ENCODE data around the gene TICRR. TPM values are rescaled to one million over a fixed set of nuclear protein-coding genes. Genes with fewer than 3 reads are reported as not detected.

Gene TICRR
- polyA plus RNA-seq, 2 of the 4 experiments (the other 2 are of a cell fraction), result 7.8 to 11.6 TPM

DNA sequence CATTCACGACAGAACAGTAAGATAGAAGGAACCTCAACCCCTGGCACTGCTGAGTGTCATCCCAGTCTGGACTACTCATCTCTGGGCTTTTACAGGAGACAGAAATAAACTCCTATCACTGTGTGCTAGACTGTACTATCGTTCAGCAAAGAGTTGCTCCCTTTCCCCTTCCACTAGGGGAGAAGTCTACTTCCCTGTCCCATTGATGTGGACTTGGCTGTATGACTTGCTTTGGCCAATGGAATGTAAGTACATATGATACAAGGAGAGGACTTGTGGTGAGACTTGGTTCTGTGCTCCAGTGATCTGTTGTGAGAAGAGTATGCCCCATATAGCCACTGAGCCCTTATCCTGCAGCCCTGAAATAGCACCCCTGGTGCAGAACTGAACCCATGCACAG, 85.3 kb downstream of the TICRR start:
- ChIA-PET CTCF (interaction anchor here (0.6 to 10.6 kb wide), 4 partner anchors 11 to 312 kb away, joined by 3 to 126 read pairs (median 8); no protein-coding TSS in a partner anchor), POLR2A (no interaction called here)
- ATAC-seq (peak; percentile 35 to 67; a peak in 5 of 6 replicates), FAIRE-seq (no peak), DNase-seq (ENCODE audit: low read depth in 1 of 2, low spot score in 1 of 2) (peak in 1 of 2 experiments; percentile 29)
- Histone ChIP-seq H3K4me3 (no peak overlapping the region), H3K4me2 (no peak overlapping the region), H3K27ac (no peak overlapping the region), H3K4me1 (peaks cover 5% of the 10 kb centered on the region; the same call in 1 of the 3 replicates), H3K9me3 (no peaks in the 10 kb centered on the region)
- WGBS (ENCODE audit: missing lambda C conversion rate), result 44% methylated on average over 2 of the region's 2 CpGs
- TF ChIP-seq CHD4 (IDR thresholded peaks at IDR 0.05; ENCODE audit: borderline replicate concordance), result no peak
- TF ChIP-seq RNF2 (IDR thresholded peaks at IDR 0.05; ENCODE audit: borderline replicate concordance, low read depth), result no peak
- no peak for TF ChIP-seq EP300 (IDR thresholded peaks at IDR 0.05)
- TF ChIP-seq SREBF2 (IDR thresholded peaks at IDR 0.05), result no peak
- TF ChIP-seq POLR2AphosphoS2 (conservative IDR thresholded peaks at IDR 0.05; ENCODE audit: low read length), result no peak
- TF ChIP-seq RCOR1 (IDR thresholded peaks at IDR 0.05; ENCODE audit: low read depth, low read length), result no peak
- TF ChIP-seq ELK1 (IDR thresholded peaks at IDR 0.05; ENCODE audit: low read depth, low read length), result no peak
- no peak for TF ChIP-seq CTCF (IDR thresholded peaks at IDR 0.05)

DNA sequence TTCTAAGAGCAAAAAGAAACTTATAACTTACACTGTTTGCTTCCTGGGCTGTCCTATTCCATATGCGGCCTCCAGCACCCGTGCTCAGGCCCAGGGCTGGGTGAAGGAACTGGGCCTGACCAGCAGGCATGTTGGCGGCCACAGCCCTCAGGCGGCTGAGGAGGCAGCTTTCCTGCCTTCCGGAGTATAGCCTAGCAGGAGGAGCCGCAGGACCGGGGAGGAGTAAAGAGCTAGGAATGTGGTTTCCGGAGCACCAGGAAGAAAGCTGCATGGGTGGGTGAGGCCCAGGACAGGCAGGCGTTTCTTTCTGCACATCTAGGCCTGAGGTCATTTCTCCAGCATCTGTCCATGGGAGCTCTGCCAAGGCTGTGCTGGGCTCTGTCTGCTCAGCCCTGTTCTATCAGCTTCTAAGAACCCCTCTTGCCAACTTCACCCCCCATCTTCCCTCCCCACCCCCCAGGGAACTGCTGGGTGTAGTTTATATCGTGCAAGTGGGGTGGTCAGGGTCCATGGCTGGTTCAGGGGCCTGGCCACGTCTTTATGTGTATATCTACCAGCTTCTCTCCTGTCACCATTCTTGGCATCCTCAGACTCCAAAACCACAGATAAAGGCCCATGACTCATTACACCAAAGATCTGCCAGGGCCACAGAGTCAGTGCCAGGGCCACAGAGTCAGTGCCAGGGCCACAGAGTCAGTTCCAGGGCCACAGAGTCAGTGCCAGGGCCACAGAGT, 87.8 kb downstream of the TICRR start:
- ATAC-seq, result no peak
- TF ChIP-seq POLR2AphosphoS2 (conservative IDR thresholded peaks at IDR 0.05; ENCODE audit: low read length), result no peak
- no peak for TF ChIP-seq JUNB (IDR thresholded peaks at IDR 0.05)
- TF ChIP-seq ZNF302 (CRISPR knock-in tag; IDR thresholded peaks at IDR 0.05), result no peak
- TF ChIP-seq RAD21 (conservative IDR thresholded peaks at IDR 0.05 in 1 of 2, IDR thresholded peaks at IDR 0.05 in 1 of 2), result no peak
- no peak for TF ChIP-seq EHF (CRISPR knock-in tag; IDR thresholded peaks at IDR 0.05)
- TF ChIP-seq ELK1 (IDR thresholded peaks at IDR 0.05; ENCODE audit: low read depth, low read length), result no peak
- TF ChIP-seq HDAC2 (IDR thresholded peaks at IDR 0.05), result no peak
- no peak for TF ChIP-seq BHLHE40 (IDR thresholded peaks at IDR 0.05; ENCODE audit: low read depth, low read length)
- no peak for TF ChIP-seq NFE2L2 (conservative IDR thresholded peaks at IDR 0.05; ENCODE audit: low read length)
- no peak for TF ChIP-seq CHD4 (IDR thresholded peaks at IDR 0.05; ENCODE audit: borderline replicate concordance)
- no peak for TF ChIP-seq JUN (IDR thresholded peaks at IDR 0.05)
- ChIA-PET CTCF (interaction anchor here (1.4 to 10.6 kb wide), 3 partner anchors 8 to 97 kb away, joined by 4 to 126 read pairs (median 7); no protein-coding TSS in a partner anchor), POLR2A (interaction anchor here (0.5 kb wide), 1 partner anchor 20 kb away, joined by 3 read pairs; no protein-coding TSS in a partner anchor)
- Histone ChIP-seq H3K9me3 (no peaks in the 10 kb centered on the region), H3K4me1 (peaks cover 8% of the 10 kb centered on the region; the same call in 1 of the 3 replicates), H3K4me3 (no peak overlapping the region), H3K4me2 (no peak overlapping the region), H3K27ac (no peak overlapping the region)
- no peak for DNase-seq (ENCODE audit: low read depth in 1 of 2, low spot score in 1 of 2)
- FAIRE-seq, result no peak
- WGBS (ENCODE audit: missing lambda C conversion rate), result 73% methylated on average over 10 of the region's 11 CpGs
